Placental pericyte (primary cell): ENCODE data around the gene AIP. TPM values are rescaled to one million over a fixed set of nuclear protein-coding genes. Genes with fewer than 3 reads are reported as not detected.

Experiments
- small RNA-seq: library from RNA; depleted of rRNA; stranded (forward); fragments of <200 nt; gene quantifications from one replicate; pipeline ENCODE3, GENCODE V24; 2012; ENCODE audit warnings: low replicate concordance
- total RNA-seq: library from RNA; depleted of rRNA; stranded (reverse); fragments of >200 nt; gene quantifications from 2 replicates; pipeline ENCODE4 v1.2.3, GENCODE V29; 2012

AIP gene
- total RNA-seq: 33.9 and 87.1 TPM in 2 replicates

DNA sequence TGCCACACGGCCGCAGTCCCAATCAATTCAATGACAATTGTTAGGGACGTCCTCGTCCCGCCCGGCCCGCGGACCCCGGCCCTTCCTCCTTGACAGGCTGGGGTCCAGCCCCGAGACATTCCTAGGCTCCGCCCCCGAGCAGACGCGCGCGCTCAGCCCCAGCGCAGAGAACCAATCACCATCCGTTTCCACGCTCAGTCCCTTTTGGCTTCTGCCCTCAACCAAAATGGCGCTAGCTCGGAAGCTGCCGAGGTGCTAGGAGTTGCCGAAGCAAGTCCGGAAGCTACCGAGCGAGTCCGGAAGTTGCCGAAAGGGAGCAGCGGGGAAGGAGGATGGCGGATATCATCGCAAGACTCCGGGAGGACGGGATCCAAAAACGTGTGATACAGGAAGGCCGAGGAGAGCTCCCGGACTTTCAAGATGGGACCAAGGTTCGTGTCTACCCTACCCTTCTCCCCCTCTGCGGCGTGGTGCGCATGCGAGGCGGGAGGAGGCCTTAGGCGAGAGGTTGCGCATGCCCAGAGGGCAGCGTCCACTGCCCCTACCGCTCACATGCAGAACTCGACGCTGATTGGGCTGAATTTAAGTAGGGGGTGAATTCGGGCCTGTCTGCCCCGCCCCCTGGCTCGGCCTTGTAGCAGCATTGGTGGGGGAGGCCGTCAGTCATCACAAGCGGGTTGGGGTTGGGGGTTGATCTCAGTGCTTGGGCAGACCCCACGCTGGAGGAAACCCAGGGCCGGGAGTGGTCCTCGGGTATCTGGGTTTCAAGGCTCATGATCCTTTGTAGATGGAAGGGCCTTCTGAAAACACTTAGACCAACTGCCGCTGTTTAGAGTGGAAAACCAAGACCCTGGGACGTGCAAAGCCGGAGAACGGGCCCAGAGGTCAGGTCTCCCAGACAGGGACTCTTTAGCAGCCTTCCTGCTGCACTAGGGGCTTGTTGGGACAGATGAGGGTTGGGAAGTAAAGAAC, at the start of gene AIP:
TSS of gene AIP (plus strand) at position 200 of the 972 bp plus-strand sequence. CDS start at position 333, 133 bp downstream.

DNA sequence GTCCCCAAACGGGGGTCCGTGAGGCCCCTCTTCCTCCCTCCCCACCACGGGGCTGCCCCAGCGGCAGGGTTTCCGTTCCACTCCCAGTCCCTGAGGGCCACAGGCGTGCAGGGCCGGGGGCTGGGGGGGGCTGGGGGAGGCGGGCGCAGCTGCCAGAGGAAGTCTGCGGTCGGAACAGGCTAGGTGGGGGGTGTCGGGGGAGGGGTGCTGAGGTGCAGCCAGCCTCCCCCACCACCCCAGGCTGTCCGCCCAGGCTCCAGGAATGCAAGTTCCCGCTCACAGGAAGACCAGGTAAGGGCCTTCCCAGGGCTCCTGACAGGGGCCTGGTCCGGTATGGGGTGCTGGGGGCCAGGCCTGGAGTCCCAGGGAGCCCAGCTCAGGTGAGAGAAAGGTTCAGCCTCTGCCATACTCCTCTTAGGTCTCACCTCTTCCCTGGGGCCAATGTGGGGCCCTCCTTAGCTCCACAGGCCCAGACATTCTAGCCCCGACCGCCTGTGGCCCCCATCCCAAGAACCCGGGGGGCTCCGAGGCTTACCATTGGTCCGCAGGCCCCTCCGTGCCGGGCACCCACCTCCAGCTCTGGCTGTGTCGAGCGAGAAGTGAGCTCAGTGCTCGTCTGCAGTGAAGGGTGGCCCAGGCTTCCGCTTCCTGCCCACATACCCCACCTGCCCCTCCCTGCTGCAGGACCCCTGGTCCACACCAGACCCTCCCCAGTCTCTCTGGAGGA, 45.6 kb upstream of the AIP start, which contains the start of gene PTPRCAP:
TSS of gene PTPRCAP (minus strand) at position 601 of the 727 bp plus-strand sequence. CDS start at position 538, 63 bp downstream.

DNA sequence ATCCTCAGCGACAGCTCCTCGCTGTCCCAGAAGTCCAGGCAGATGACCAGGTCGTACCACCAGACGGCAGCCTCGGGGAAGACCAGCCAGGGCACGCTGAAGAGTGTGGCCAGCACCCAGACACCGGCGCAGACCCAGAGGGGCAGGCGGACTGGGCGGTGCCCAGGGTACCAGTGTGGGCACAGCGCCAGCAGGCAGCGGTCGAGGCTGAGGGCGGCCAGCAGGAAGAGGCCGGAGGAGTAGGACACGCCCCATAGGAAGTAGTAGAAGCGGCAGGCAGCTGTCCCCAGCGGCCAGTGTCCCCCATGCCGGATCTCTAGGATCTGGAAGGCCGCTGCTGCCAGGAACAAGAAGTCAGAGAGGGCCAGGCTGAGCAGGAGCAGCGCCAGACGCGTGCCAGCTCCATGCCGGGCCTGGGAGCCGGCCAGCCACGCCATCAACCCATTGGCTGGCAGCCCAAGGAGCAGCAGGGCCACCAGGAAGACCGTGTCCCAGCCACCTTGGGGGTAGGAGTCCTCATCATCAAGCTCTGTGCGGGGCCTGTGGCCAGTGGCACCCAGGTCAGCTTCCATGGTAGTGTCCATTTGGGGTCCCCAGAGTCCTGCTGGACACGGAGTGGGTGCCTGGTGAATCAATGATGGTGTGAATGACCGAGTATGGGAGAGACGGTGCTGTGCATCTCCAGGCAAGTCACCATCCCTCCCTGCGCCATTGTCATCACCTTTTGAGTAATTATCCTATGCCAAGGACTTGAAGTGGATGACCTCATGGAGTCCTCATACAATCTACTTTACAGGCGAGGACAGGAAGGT, 30.5 kb upstream of the AIP start, which contains the start of gene GPR152:
TSS of gene GPR152 (minus strand) at position 589 of the 812 bp plus-strand sequence. CDS start at position 584, 5 bp downstream.

GRCh38 chr11:67455054-67455453, 27.8 kb upstream of the AIP start, which contains the start of gene CABP4:
TSS of gene CABP4 (plus strand) at chr11:67455354. CDS start at chr11:67455424, 70 bp downstream.

GRCh38 chr11:67468759-67469507, 13.9 kb upstream of the AIP start, which contains the start of gene TMEM134:
TSS of gene TMEM134 (minus strand) at chr11:67469251. CDS start at chr11:67469192, 59 bp downstream.

GRCh38 chr11:67504950-67505581, 22.2 kb downstream of the AIP start, which contains the start of gene PITPNM1:
TSS of gene PITPNM1 (minus strand) at chr11:67505363. CDS start at chr11:67504180, 1,183 bp downstream.

GRCh38 chr11:67507864-67508485, 25.1 kb downstream of the AIP start, which contains the start of gene CDK2AP2:
TSS of gene CDK2AP2 (minus strand) at chr11:67508162. CDS start at chr11:67508082, 80 bp downstream.

DNA sequence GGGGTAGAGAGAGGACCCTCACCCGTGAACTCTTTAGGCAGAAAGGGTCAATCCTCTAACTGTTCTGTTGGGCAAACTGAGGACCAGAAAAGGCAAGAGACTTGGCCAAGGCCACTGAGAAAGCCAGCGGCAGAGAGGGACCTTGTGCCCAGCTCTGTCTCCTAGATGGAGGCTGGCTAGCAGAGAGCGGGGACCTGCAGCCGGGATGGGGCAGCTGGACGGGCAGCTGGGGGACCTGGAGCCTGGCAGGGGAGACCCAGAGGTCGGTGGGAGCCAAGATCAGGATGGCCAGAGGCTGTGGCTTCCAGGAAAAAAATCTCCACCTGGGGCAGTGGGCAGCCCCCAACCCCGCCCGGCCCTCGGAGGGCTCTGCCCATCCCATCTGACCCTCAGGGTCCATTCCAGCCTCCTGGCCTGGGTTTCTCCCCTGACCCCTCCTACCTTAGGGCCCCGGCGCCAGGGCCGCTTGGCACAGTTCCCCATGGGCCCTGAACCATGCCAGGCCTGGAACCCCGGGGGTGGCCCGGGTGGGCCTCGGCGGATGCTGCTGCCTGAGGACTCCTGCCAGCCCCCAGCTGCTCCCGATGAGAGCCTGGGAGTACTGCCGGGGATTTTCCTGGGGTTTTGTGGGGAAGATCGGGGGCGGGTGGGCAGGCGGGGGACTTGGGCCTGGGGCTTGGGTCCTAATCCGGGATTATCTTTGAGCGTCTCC, 40.2 kb downstream of the AIP start, which contains the start of gene CABP2:
TSS of gene CABP2 (minus strand) at position 603 of the 712 bp plus-strand sequence. CDS start at position 483, 120 bp downstream.

Small RNAs within 50 kb of the gene (small RNA-seq; reads per million reads assigned to genes)
- gene MIR6752: not detected

Other genes with a start within 250 kb of the AIP start
- 26.3 and 47.2 TPM in 2 replicates for gene GRK2, start 216.6 kb upstream of the AIP start, total RNA-seq
- 30.2 and 40.7 TPM in 2 replicates for gene ANKRD13D, start 193.7 kb upstream of the AIP start, total RNA-seq
- gene SSH3, start 179.5 kb upstream of the AIP start, total RNA-seq: 7.7 and 10.3 TPM in 2 replicates
- 73.3 and 120 TPM in 2 replicates for gene POLD4, start 129.5 kb upstream of the AIP start, total RNA-seq
- gene CLCF1, start 109.4 kb upstream of the AIP start, total RNA-seq: 5.2 and 5.5 TPM in 2 replicates
- 6.3 and 18.8 TPM in 2 replicates for gene RAD9A, start 91.0 kb upstream of the AIP start, total RNA-seq
- gene PPP1CA, start 81.2 kb upstream of the AIP start, total RNA-seq: 293 and 375 TPM in 2 replicates
- gene TBC1D10C, start 78.9 kb upstream of the AIP start, total RNA-seq: not detected in 2 replicates
- under 0.01 and 0.22 TPM in 2 replicates for gene CARNS1, start 67.3 kb upstream of the AIP start, total RNA-seq
- gene RPS6KB2, start 54.5 kb upstream of the AIP start, total RNA-seq: 59.7 and 71.3 TPM in 2 replicates
- gene PTPRCAP, start 45.3 kb upstream of the AIP start, total RNA-seq: 0.29 and 1.3 TPM in 2 replicates
- 115 and 145 TPM in 2 replicates for gene CORO1B, start 39.5 kb upstream of the AIP start, total RNA-seq
- gene GPR152, start 30.3 kb upstream of the AIP start, total RNA-seq: not detected in 2 replicates
- gene CABP4, start 27.7 kb upstream of the AIP start, total RNA-seq: not detected in 2 replicates
- 12.2 and 44.2 TPM in 2 replicates for gene TMEM134, start 13.8 kb upstream of the AIP start, total RNA-seq
- 31.3 and 33.5 TPM in 2 replicates for gene PITPNM1, start 22.3 kb downstream of the AIP start, total RNA-seq
- gene CDK2AP2, start 25.1 kb downstream of the AIP start, total RNA-seq: 27.1 and 67.6 TPM in 2 replicates
- not detected in 2 replicates for gene CABP2, start 40.4 kb downstream of the AIP start, total RNA-seq
- gene GSTP1, start 100.8 kb downstream of the AIP start, total RNA-seq: 489 and 520 TPM in 2 replicates
- gene NDUFV1, start 123.9 kb downstream of the AIP start, total RNA-seq: 154 and 199 TPM in 2 replicates
- gene NUDT8, start 146.9 kb downstream of the AIP start, total RNA-seq: 4.6 and 7.7 TPM in 2 replicates
- gene TBX10, start 156.7 kb downstream of the AIP start, total RNA-seq: not detected in 2 replicates
- not detected in 2 replicates for gene ACY3, start 167.7 kb downstream of the AIP start, total RNA-seq
- not detected in 2 replicates for gene ALDH3B2, start 191.6 kb downstream of the AIP start, total RNA-seq